DND-41 (cell line): Measurements from ENCODE around the gene SPAG7.

Experiments used
- ATAC-seq: fragments of 200-7000 bp; cut with Tn5 transposase; 3 replicates; pipeline ENCODE4 v1.9.1; 2021; ENCODE audit warnings: low read depth; ENCODE audit not compliant: insufficient read depth
- DNase-seq: peaks from one replicate; pipeline ENCODE4 v3.0.0-alpha.2; 2020
- H2AFZ ChIP-seq: 2 replicates; pipeline ENCODE4 v1.6.0; 2012; ENCODE audit warnings: low read depth, low read length
- H3K27ac ChIP-seq: 2 replicates; pipeline ENCODE4 v1.5.1; 2012; ENCODE audit warnings: low read length, inconsistent platforms
- H3K27me3 ChIP-seq: fragments of 200-600 bp; sonication (generic); 2 replicates; pipeline ENCODE4 v1.6.0; 2012; ENCODE audit warnings: low read length, mild to moderate bottlenecking, inconsistent platforms; ENCODE audit not compliant: insufficient read depth, poor library complexity
- H3K36me3 ChIP-seq: 2 replicates; pipeline ENCODE4 v1.5.1; 2012; ENCODE audit warnings: low read length, inconsistent platforms; ENCODE audit not compliant: insufficient read depth
- H3K4me1 ChIP-seq: 2 replicates; pipeline ENCODE4 v1.5.1; 2012; ENCODE audit warnings: mild to moderate bottlenecking, low read length; ENCODE audit not compliant: insufficient read depth
- H3K4me2 ChIP-seq: 2 replicates; pipeline ENCODE4 v1.6.0; 2012; ENCODE audit warnings: mild to moderate bottlenecking, moderate library complexity, low read length, inconsistent platforms; ENCODE audit not compliant: insufficient read depth
- H3K4me3 ChIP-seq, 2 experiments: fragments of 200-600 bp in 1 of 2; shearing (Covaris generic) in 1 of 2; 2 replicates each; pipeline ENCODE4 v1.5.1; 2012 to 2016; ENCODE audit warnings: inconsistent platforms in 2 of 2, low read length in 2 of 2, mild to moderate bottlenecking in 2 of 2, low read depth in 1 of 2, moderate library complexity in 1 of 2
- H3K79me2 ChIP-seq: 2 replicates; pipeline ENCODE4 v1.6.0; 2012; ENCODE audit warnings: low read length, inconsistent platforms; ENCODE audit not compliant: insufficient read depth
- H3K9ac ChIP-seq: 2 replicates; pipeline ENCODE4 v1.6.0; 2012; ENCODE audit warnings: low read depth, mild to moderate bottlenecking, inconsistent platforms, low read length, moderate library complexity
- H3K9me3 ChIP-seq: 2 replicates; pipeline ENCODE4 v1.5.1; 2012; ENCODE audit warnings: low read length, moderate library complexity, mild to moderate bottlenecking, inconsistent platforms; ENCODE audit not compliant: insufficient read depth, severe bottlenecking
- H4K20me1 ChIP-seq: 2 replicates; pipeline ENCODE4 v1.6.0; 2012; ENCODE audit warnings: low read length; ENCODE audit not compliant: insufficient read depth
- EZH2 ChIP-seq: IDR thresholded peaks from 3 replicates; pipeline ENCODE4 v1.6.1; 2012; ENCODE audit warnings: borderline replicate concordance, low read depth, mild to moderate bottlenecking, moderate library complexity, low read length, inconsistent platforms; ENCODE audit not compliant: severe bottlenecking
- TF ChIP-seq, protein P1 (sequence below): IDR thresholded peaks from 2 replicates; pipeline ENCODE4 v1.5.1; 2012; ENCODE audit warnings: borderline replicate concordance, low read length, moderate library complexity, mild to moderate bottlenecking; ENCODE audit not compliant: poor library complexity, severe bottlenecking; ENCODE audit errors: extremely low read depth

The SPAG7 gene

GRCh38 chr17:4997302-4998026 is 29.8 kb upstream of the SPAG7 start, which contains the start of the genes INCA1 and KIF1C:
TSS of gene INCA1 (minus strand) at chr17:4997522. CDS start at chr17:4994437, 3,085 bp downstream.
TSS of gene KIF1C (plus strand) at chr17:4997950. CDS start at chr17:5000247, 2,297 bp downstream.
- H3K4me1 ChIP-seq: peaks cover 29% of the 10 kb centered on the region
- peaks cover 9% of the 10 kb centered on the region; the same call in 1 of the 2 replicates for H3K79me2 ChIP-seq
- DNase-seq: peak; percentile 90
- H2AFZ ChIP-seq: peak within 1 kb of the TSS; percentile 88
- TF ChIP-seq, protein P1, sequence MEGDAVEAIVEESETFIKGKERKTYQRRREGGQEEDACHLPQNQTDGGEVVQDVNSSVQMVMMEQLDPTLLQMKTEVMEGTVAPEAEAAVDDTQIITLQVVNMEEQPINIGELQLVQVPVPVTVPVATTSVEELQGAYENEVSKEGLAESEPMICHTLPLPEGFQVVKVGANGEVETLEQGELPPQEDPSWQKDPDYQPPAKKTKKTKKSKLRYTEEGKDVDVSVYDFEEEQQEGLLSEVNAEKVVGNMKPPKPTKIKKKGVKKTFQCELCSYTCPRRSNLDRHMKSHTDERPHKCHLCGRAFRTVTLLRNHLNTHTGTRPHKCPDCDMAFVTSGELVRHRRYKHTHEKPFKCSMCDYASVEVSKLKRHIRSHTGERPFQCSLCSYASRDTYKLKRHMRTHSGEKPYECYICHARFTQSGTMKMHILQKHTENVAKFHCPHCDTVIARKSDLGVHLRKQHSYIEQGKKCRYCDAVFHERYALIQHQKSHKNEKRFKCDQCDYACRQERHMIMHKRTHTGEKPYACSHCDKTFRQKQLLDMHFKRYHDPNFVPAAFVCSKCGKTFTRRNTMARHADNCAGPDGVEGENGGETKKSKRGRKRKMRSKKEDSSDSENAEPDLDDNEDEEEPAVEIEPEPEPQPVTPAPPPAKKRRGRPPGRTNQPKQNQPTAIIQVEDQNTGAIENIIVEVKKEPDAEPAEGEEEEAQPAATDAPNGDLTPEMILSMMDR: no peak
- TF ChIP-seq EZH2: no peak
- H3K9me3 ChIP-seq: no peaks in the 10 kb centered on the region
- H3K9ac ChIP-seq: peak within 1 kb of the TSS; percentile 84
- H3K36me3 ChIP-seq: peaks cover 20% of the 10 kb centered on the region
- H3K4me3 ChIP-seq: peak within 1 kb of the TSS; percentile 78 to 86
- peak within 1 kb of the TSS; percentile 93 for H3K4me2 ChIP-seq
- H3K27me3 ChIP-seq: no peaks in the 10 kb centered on the region
- peak; percentile 94 for ATAC-seq
- H4K20me1 ChIP-seq: no peaks in the 10 kb centered on the region
- peak within 1 kb of the TSS; percentile 86 for H3K27ac ChIP-seq

DNA sequence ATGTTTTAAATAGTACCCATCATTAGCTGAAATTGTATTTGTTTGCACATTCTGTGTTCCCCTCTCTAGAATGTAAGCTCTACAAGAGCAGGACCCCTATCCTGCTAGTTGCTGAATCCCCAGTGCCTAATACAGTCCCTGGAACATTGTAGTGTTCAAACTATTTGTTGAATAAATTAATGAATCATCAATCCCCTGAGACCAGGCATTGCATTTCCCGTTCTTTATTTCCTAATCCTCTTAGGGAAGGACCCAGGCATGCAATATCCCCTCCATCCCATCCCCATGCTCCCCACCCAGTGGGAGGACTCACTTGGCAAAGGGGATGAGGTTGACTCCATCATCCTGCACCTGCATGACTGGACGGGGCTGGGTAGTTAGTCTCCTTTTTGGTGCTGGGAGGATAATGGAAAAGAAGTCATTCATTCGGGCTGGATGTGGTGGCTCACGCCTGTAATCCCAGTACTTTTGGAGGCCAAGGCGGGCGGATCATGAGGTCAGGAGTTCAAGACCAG is 26.5 kb upstream of the SPAG7 start:
- TF ChIP-seq, protein P1: no peak
- TF ChIP-seq EZH2: no peak
- no peak overlapping the region for H3K4me3 ChIP-seq
- H3K9ac ChIP-seq: no peak overlapping the region
- H3K9me3 ChIP-seq: no peaks in the 10 kb centered on the region
- H2AFZ ChIP-seq: no peak overlapping the region
- H3K27ac ChIP-seq: no peak overlapping the region
- no peaks in the 10 kb centered on the region for H4K20me1 ChIP-seq
- DNase-seq (no peak), ATAC-seq (no peak)
- no peaks in the 10 kb centered on the region for H3K36me3 ChIP-seq
- H3K4me1 ChIP-seq: peaks cover 24% of the 10 kb centered on the region
- no peaks in the 10 kb centered on the region for H3K27me3 ChIP-seq
- peaks cover 9% of the 10 kb centered on the region; the same call in 1 of the 2 replicates for H3K79me2 ChIP-seq
- no peak overlapping the region for H3K4me2 ChIP-seq

DNA sequence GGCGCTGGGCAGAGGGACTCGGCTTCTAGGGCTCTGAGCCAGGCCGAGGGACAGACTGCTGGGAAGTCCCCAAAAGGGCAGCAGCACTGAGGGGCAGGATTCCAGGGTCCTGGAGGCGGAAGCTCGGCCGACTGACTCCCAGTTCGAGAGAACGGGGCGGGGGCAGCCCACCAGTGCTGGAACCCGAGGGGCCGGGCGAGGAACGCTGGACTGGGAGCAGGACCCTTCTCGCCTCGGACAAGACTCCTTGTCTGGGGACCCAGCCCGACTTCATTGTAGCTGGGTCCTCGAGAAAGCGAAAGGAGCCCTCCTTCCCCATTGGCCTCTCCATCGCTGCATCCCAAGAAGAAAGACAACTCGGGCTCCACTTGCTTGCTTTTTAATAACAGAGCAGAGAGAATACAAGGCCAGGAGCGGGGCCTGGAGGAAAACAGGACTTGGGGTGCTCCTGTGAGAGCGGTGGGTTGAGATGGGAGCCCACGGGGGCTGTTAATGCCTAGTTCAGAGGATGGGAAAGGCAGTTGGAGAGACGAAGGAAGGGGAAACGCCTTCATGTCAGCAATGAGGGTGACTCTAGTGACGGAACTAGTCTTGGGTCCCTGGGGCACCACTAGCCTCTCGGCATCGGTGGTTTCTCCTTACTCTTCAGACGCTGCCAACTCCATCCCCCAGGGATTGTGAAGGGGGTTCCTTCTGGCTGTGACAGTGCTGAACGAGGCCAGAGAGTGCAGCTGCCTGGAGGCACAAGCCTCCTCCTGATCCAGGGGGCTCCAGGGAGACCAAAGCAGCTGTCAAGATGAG is 20.4 kb upstream of the SPAG7 start:
- H3K36me3 ChIP-seq: peaks cover 9% of the 10 kb centered on the region
- peaks cover 34% of the 10 kb centered on the region for H3K79me2 ChIP-seq
- DNase-seq: peak; percentile 37
- H3K4me2 ChIP-seq: peak overlapping the region; percentile 92
- H3K9ac ChIP-seq: peak overlapping the region; percentile 95
- TF ChIP-seq EZH2: no peak
- TF ChIP-seq, protein P1: no peak
- H3K4me3 ChIP-seq: peak overlapping the region; percentile 89
- peaks cover 40% of the 10 kb centered on the region for H3K4me1 ChIP-seq
- H4K20me1 ChIP-seq: no peaks in the 10 kb centered on the region
- H3K27me3 ChIP-seq: no peaks in the 10 kb centered on the region
- H2AFZ ChIP-seq: peak overlapping the region; percentile 90
- peak overlapping the region; percentile 75 for H3K27ac ChIP-seq
- no peaks in the 10 kb centered on the region for H3K9me3 ChIP-seq
- peak; percentile 9; the same call in 2 of the 3 replicates for ATAC-seq
